HUES6 (cell line): ENCODE data around the gene USP28.
A peak's percentile ranks its signal among the peaks of the same experiment; 100 is the strongest.
"Not testable (repeated sequence)": the region's sequence is repeated elsewhere in the genome, so short reads cannot be mapped to it uniquely, and the experiment has no call there.

Source experiments
- H3K27ac ChIP-seq: 2 replicates; pipeline ENCODE4 v1.7.0; 2013; ENCODE audit warnings: low read depth, mild to moderate bottlenecking, low read length, inconsistent platforms
- H3K27me3 ChIP-seq: 2 replicates; pipeline ENCODE4 v1.6.1; 2013; ENCODE audit warnings: low read length; ENCODE audit not compliant: control insufficient read depth, insufficient read depth
- H3K36me3 ChIP-seq: 2 replicates; pipeline ENCODE4 v1.6.1; 2013; ENCODE audit warnings: low read length; ENCODE audit not compliant: control insufficient read depth, insufficient read depth
- H3K4me1 ChIP-seq: 2 replicates; pipeline ENCODE4 v1.6.1; 2013; ENCODE audit warnings: low read length; ENCODE audit not compliant: control insufficient read depth, insufficient read depth
- H3K4me3 ChIP-seq: 2 replicates; pipeline ENCODE4 v1.5.1; 2013; ENCODE audit warnings: low read depth, low read length
- H3K9ac ChIP-seq: one replicate; pipeline ENCODE4 v1.6.1; 2013; ENCODE audit warnings: mild to moderate bottlenecking, low read length
- H3K9me3 ChIP-seq: 2 replicates; pipeline ENCODE4 v1.6.1; 2013; ENCODE audit warnings: low read depth, low read length; ENCODE audit not compliant: control insufficient read depth, insufficient read depth

The USP28 gene

DNA sequence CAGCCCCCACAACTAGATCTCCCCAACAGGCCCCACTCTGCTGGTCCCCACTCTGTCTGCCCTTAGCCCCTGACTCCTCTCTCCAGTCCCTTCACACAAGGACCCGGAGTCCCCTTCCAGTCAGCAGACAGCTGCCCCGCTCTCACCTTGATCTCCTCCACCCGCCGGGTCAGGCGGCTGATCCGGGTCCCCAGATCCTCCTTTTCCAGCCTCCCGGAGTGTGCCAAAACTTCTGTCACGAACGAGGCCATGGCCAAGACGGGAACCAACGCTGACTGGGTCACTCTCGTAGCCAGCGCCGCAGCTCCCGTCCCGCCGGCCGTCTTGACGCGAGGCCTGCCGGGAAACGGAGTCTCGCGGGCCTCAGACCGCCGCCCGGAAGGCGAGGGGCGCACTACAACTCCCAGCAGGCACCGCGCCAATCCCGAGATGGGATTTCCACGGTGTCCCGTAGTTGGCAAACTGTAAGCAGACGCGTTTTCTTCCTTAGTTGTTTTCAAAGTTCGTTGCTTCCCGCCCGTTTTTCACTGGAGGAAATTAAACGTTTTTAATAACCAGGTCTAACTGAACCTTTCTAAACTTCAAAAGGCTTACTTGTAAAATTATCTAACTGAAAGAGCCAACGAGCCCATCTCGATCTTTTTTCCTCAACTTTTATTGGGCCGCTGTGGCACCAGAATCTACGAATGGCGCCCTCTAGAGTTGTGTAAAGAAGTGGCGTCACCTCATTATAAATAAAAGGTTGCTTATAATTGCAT, 101.8 kb downstream of the USP28 start, which contains the start of gene ZW10:
Gene ZW10 (minus strand): TSS at position 277 of the 758 bp plus-strand sequence. CDS start 26 bp downstream, at position 251.
- Histone ChIP-seq H3K4me3 (peak within 1 kb of the TSS; percentile 98), H3K4me1 (peaks cover 4% of the 10 kb centered on the region; the same call in 1 of the 2 replicates), H3K9me3 (no peaks in the 10 kb centered on the region), H3K36me3 (peaks cover 7% of the 10 kb centered on the region), H3K27ac (peak within 1 kb of the TSS; percentile 83; the same call in 1 of the 2 replicates), H3K27me3 (peaks cover 8% of the 10 kb centered on the region; the same call in 1 of the 2 replicates), H3K9ac (peak within 1 kb of the TSS; percentile 94)

DNA sequence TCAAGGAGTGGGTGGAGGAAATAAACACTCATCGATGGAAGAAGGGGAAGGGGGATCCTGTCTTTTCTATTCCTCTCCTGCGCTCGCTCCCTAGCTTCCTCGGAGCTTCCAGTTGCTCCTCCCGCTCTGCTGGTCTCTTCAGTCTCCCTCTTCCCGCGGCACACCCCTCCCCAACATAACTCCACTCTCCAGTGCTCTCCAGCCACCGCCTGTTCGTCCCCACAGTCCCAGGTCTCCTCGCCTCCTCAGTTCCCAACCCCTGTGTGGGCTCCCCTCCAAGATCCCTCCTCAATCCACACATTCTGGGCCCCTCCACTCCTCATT, 102.3 kb downstream of the USP28 start:
- peak overlapping the region; percentile 94 for H3K9ac ChIP-seq
- H3K9me3 ChIP-seq: no peaks in the 10 kb centered on the region
- peaks cover 8% of the 10 kb centered on the region; the same call in 1 of the 2 replicates for H3K27me3 ChIP-seq
- H3K27ac ChIP-seq: peak overlapping the region; percentile 41; the same call in 1 of the 2 replicates
- peaks cover 4% of the 10 kb centered on the region; the same call in 1 of the 2 replicates for H3K4me1 ChIP-seq
- peaks cover 13% of the 10 kb centered on the region for H3K36me3 ChIP-seq
- H3K4me3 ChIP-seq: peak overlapping the region; percentile 98

DNA sequence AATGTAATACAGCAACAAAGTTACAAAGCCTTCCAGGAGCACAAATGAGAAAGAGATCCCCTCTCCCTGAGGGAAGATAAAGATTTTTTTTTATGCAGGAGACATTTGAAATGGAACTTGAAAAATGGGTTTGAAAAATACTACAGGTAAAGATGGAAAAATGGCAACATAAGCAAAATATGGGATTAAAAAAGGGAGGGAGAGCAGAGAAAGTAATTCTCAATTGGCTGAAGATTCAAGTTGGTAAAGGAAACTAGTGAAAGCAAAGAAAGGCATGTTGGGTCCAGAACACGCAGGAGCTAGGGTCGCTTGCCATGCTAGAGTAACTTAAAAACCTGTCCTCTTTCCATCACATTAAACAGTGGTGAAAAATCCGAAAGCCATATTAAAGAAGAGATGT, 103.4 kb downstream of the USP28 start:
- peak overlapping the region; percentile 98; the same call in 1 of the 2 replicates for H3K4me3 ChIP-seq
- H3K9me3 ChIP-seq: no peaks in the 10 kb centered on the region
- H3K36me3 ChIP-seq: peaks cover 20% of the 10 kb centered on the region
- H3K4me1 ChIP-seq: peaks cover 4% of the 10 kb centered on the region; the same call in 1 of the 2 replicates
- no peak overlapping the region for H3K27ac ChIP-seq
- H3K9ac ChIP-seq: peak overlapping the region; percentile 45
- H3K27me3 ChIP-seq: peaks cover 8% of the 10 kb centered on the region; the same call in 1 of the 2 replicates

DNA sequence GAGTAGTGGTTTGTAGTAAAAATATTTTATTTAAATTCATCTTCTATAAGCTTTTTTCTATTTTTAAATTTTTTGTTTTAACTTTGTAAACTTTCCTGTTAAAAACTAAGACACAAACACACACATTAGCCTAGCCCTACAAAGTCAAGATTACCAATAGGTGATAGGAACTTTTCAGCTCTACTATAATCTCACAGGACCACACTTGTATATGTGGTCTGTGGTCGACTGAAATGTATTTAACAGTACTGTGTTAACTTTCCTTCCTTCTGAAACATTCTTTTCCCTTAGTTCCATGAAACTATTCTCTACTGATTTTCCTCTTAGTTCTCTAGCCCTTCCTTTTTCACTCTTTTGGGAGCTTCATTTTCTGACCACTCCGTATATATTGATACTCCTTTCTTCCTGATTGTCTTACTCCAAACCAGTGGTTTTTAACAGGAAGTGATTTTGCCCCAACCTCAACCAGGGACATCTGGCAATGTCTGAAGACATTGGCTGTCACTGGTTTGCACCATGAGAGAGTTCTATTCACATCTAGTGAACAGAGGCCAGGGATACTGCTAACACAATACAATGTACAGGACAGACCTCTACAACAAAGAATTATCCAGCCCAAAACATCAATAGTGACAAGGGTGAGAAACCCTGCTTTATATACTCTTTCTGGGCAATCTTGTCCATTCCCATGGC, 110.7 kb downstream of the USP28 start:
- Histone ChIP-seq H3K4me3 (no peak overlapping the region), H3K9me3 (no peaks in the 10 kb centered on the region), H3K9ac (no peak overlapping the region), H3K4me1 (no peaks in the 10 kb centered on the region), H3K27ac (no peak overlapping the region), H3K36me3 (peaks cover 37% of the 10 kb centered on the region), H3K27me3 (no peaks in the 10 kb centered on the region)

DNA sequence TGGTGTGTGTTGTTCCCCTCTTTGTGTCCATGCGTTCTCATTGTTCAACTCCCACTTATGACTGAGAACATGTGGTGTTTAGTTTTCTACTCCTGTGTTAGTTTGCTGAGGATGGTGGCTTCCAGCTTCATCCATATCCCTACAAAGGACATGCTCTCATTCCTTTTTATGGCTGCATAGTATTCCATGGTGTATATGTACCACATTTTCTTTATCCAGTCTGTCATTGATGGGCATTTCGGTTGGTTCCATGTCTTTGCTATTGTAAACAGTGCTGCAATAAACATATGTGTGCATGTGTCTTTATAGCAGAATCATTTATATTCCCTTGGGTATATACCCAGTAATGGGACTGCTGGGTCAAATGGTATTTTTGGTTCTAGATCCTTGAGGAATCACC, 112.3 kb downstream of the USP28 start:
- not testable (repeated sequence) for H3K4me1 ChIP-seq, H3K4me3 ChIP-seq, H3K27ac ChIP-seq, H3K27me3 ChIP-seq, H3K9ac ChIP-seq, H3K9me3 ChIP-seq
- H3K36me3 ChIP-seq: peaks cover 42% of the 10 kb centered on the region

DNA sequence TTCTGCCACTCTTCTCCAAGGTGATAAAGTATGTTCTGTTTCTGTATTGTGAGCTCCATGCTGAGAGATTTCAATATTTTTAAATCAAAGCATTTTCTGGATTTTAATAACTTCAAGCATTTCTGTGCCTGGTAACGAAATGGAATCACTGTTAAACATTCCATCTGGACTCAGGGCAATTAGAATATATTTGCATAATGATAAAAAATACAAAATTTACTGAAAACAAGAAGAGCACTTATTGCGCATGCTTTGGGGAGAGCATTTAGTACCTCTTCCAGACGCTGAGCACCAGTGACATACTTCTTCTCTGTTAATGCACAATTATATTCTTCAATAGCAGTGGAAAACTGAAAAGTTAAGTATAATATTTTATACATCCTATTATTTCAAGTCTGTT, 115.1 kb downstream of the USP28 start:
- Histone ChIP-seq H3K9me3 (no peaks in the 10 kb centered on the region), H3K4me1 (no peaks in the 10 kb centered on the region), H3K9ac (no peak overlapping the region), H3K36me3 (peaks cover 55% of the 10 kb centered on the region), H3K27ac (no peak overlapping the region), H3K4me3 (no peak overlapping the region), H3K27me3 (no peaks in the 10 kb centered on the region)

DNA sequence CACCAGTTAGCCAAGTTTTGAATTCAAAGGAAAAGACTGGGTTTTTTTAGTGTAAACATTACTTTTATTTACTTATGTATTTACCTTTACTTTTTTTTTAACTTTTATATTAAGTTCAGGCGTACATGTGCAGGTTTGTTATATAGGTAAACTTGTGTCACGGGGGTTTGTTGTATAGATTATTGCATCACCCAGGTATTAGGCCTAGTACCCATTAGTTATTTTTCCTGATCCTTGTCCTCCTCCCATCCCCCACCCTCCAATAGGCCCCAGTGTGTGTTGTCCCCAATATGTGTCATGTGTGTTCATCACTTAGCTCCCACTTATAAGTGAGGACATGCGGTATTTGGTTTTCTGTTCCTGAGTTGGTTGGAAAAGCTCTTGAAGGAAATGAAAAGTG, 122.4 kb downstream of the USP28 start:
- no peak overlapping the region for H3K9ac ChIP-seq
- no peaks in the 10 kb centered on the region for H3K9me3 ChIP-seq
- peaks cover 61% of the 10 kb centered on the region for H3K36me3 ChIP-seq
- no peaks in the 10 kb centered on the region for H3K27me3 ChIP-seq
- no peak overlapping the region for H3K4me3 ChIP-seq
- H3K4me1 ChIP-seq: no peaks in the 10 kb centered on the region
- no peak overlapping the region for H3K27ac ChIP-seq
